UCSD-AML1 (cell line): ENCODE measurements around the gene ORC3.
"Not testable (repeated sequence)": the region's sequence is repeated elsewhere in the genome, so short reads cannot be mapped to it uniquely, and the experiment has no call there.

Experiments
- DNase-seq: peaks from one replicate; lab custom pipeline; 2025; ENCODE audit not compliant: unreplicated experiment; lab: John Stamatoyannopoulos, UW

The ORC3 gene

GRCh38 chr6:87690441-87690840, 100.5 kb downstream of the ORC3 start:
- no peak for DNase-seq

- DNase-seq: no peak
These were observed 102.2 kb downstream of the ORC3 start for GRCh38 chr6:87692086-87692485.

- not testable (repeated sequence) for DNase-seq
These were observed 106.9 kb downstream of the ORC3 start for GRCh38 chr6:87696817-87697216.

GRCh38 chr6:87697581-87698546, 107.9 kb downstream of the ORC3 start:
- no peak for DNase-seq

- no peak for DNase-seq
These were observed 108.6 kb downstream of the ORC3 start for GRCh38 chr6:87698547-87699006.

- DNase-seq: no peak
These were observed 109.6 kb downstream of the ORC3 start for GRCh38 chr6:87699576-87699975.

GRCh38 chr6:87700397-87701343, 110.7 kb downstream of the ORC3 start:
- DNase-seq: peak; percentile 42

- peak; percentile 47 for DNase-seq
These were observed 111.4 kb downstream of the ORC3 start for GRCh38 chr6:87701344-87701675.

- DNase-seq: peak; percentile 98
These were observed 112.0 kb downstream of the ORC3 start, which contains the start of gene AKIRIN2 for GRCh38 chr6:87701676-87702588. AKIRIN2 (minus strand) TSS chr6:87702233; CDS start chr6:87701684, 549 bp downstream.

GRCh38 chr6:87702589-87702945, 112.6 kb downstream of the ORC3 start:
- no peak for DNase-seq

- not testable (repeated sequence) for DNase-seq
These were observed 113.1 kb downstream of the ORC3 start for GRCh38 chr6:87703039-87703438.

GRCh38 chr6:87705070-87705691, 115.2 kb downstream of the ORC3 start:
- no peak for DNase-seq

GRCh38 chr6:87706187-87706966, 116.4 kb downstream of the ORC3 start:
- no peak for DNase-seq

GRCh38 chr6:87708581-87709427, 118.9 kb downstream of the ORC3 start:
- not testable (repeated sequence) for DNase-seq

GRCh38 chr6:87710090-87710489, 120.2 kb downstream of the ORC3 start:
- no peak for DNase-seq

GRCh38 chr6:87712713-87713112, 122.8 kb downstream of the ORC3 start:
- DNase-seq: not testable (repeated sequence)

GRCh38 chr6:87714093-87714842, 124.3 kb downstream of the ORC3 start:
- DNase-seq: no peak
